Measurements from ENCODE around the gene PLOD1.

PLOD1 gene

GRCh38 chr1:11904978-11905377 lies 29.5 kb upstream of the PLOD1 start:
- TF ChIP-seq, protein P1, sequence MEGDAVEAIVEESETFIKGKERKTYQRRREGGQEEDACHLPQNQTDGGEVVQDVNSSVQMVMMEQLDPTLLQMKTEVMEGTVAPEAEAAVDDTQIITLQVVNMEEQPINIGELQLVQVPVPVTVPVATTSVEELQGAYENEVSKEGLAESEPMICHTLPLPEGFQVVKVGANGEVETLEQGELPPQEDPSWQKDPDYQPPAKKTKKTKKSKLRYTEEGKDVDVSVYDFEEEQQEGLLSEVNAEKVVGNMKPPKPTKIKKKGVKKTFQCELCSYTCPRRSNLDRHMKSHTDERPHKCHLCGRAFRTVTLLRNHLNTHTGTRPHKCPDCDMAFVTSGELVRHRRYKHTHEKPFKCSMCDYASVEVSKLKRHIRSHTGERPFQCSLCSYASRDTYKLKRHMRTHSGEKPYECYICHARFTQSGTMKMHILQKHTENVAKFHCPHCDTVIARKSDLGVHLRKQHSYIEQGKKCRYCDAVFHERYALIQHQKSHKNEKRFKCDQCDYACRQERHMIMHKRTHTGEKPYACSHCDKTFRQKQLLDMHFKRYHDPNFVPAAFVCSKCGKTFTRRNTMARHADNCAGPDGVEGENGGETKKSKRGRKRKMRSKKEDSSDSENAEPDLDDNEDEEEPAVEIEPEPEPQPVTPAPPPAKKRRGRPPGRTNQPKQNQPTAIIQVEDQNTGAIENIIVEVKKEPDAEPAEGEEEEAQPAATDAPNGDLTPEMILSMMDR (IDR thresholded peaks at IDR 0.05; ENCODE audit: insufficient read depth, low read length, poor library complexity, severe bottlenecking), result no peak
- no peak for TF ChIP-seq EZH2phosphoT487 (conservative IDR thresholded peaks at IDR 0.05; ENCODE audit: low read length)
- H3F3A ChIP-seq (ENCODE audit: insufficient read depth), result peaks cover 35% of the 10 kb centered on the region
- no peaks in the 10 kb centered on the region for H4K20me1 ChIP-seq (ENCODE audit: low read depth, low read length)
- H3K79me2 ChIP-seq (ENCODE audit: insufficient read depth, low read length), result no peaks in the 10 kb centered on the region
- no peak overlapping the region for H3K9ac ChIP-seq (ENCODE audit: low read length)
- no peak overlapping the region for H3K4me3 ChIP-seq (ENCODE audit: insufficient read depth, low read length, poor library complexity, severe bottlenecking)
- no peaks in the 10 kb centered on the region for H3K36me3 ChIP-seq (ENCODE audit: low read length)
- no peaks in the 10 kb centered on the region for H3K27me3 ChIP-seq (ENCODE audit: low read length)
- no peaks in the 10 kb centered on the region for H3K9me3 ChIP-seq (ENCODE audit: insufficient read depth, low read length)
- no peak overlapping the region for H3K27ac ChIP-seq (ENCODE audit: low read depth, low read length)
- H3K4me2 ChIP-seq (ENCODE audit: low read depth, low read length, poor library complexity, severe bottlenecking), result no peak overlapping the region
- H2AFZ ChIP-seq (ENCODE audit: low read depth, low read length, severe bottlenecking), result no peak overlapping the region
- no peaks in the 10 kb centered on the region for H3K9me2 ChIP-seq (replicated peaks; ENCODE audit: insufficient read depth, low read length)

DNA sequence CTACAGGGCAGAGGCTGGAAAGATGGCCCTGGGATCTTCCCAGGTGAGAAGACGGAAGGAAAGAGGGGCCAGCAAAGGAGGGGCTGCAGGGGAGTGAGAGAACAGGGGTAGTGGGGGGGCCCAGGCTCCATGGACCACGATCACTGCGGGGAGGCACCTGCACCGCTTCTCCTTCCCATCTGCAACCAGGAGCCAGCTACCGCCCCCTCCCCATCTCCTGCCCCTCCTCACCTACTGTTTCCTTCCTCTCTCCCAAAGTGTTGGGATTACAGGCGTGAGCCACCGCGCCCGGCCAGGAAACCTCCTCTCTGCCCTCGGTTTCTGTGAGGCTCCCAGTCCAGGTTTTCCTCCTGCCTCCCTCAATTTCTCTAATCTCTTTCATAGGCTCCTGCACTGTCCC lies 27.6 kb upstream of the PLOD1 start:
- Histone ChIP-seq H3K9me3 (ENCODE audit: insufficient read depth, low read length) (no peaks in the 10 kb centered on the region), H4K20me1 (ENCODE audit: low read depth, low read length) (no peaks in the 10 kb centered on the region), H3K27ac (ENCODE audit: low read depth, low read length) (no peak overlapping the region), H3F3A (ENCODE audit: insufficient read depth) (peaks cover 29% of the 10 kb centered on the region), H2AFZ (ENCODE audit: low read depth, low read length, severe bottlenecking) (no peak overlapping the region), H3K4me2 (ENCODE audit: low read depth, low read length, poor library complexity, severe bottlenecking) (no peak overlapping the region), H3K27me3 (ENCODE audit: low read length) (no peaks in the 10 kb centered on the region), H3K4me3 (ENCODE audit: insufficient read depth, low read length, poor library complexity, severe bottlenecking) (no peak overlapping the region), H3K79me2 (ENCODE audit: insufficient read depth, low read length) (no peaks in the 10 kb centered on the region), H3K9me2 (replicated peaks; ENCODE audit: insufficient read depth, low read length) (no peaks in the 10 kb centered on the region), H3K9ac (ENCODE audit: low read length) (0 out of 2 replicates have a peak overlapping the region, but pooled peaks have one; percentile 2), H3K36me3 (ENCODE audit: low read length) (no peaks in the 10 kb centered on the region)
- TF ChIP-seq EZH2phosphoT487 (conservative IDR thresholded peaks at IDR 0.05; ENCODE audit: low read length), result no peak
- TF ChIP-seq, protein P1 (IDR thresholded peaks at IDR 0.05; ENCODE audit: insufficient read depth, low read length, poor library complexity, severe bottlenecking), result no peak

DNA sequence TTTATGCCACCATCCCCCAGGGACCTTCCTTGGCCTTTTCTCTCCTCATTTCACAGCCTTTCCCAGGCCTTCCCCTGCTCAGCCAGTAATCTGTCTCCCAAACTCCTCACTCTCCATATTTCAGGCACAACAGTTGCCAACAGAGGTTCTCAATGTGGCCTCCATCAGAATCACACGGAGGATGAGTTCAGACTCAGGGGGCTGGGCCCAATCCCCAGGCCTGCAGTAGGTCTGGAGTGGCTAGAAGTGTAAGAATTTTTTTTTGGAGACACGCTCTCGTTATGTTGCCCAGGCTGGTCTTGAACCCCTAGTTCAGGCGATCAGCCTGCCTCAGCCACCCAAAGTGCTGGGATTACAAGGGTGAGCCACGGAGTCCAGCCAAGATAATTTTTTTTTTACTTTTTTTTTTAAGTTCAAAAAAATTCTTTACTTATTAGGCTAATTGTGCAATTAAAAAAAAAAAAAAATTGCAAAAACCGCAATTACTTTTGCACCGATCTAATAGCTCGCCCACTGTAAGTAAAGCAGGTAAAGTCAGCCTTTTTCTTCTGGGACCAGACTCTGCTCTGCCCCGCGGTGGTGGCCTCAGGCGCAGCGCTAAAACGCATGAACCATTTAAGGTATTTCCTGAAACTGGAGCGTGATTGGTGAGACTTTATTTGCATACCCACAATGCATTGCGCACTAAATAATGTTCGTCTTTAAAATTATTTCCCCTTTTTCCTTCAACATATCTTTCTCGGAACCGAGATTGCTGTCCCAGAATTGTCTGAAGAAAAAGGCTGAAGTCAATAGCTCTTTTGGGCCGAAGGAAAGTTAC lies 27.0 kb upstream of the PLOD1 start:
- H3K9me2 ChIP-seq (replicated peaks; ENCODE audit: insufficient read depth, low read length), result no peaks in the 10 kb centered on the region
- no peak overlapping the region for H2AFZ ChIP-seq (ENCODE audit: low read depth, low read length, severe bottlenecking)
- H3F3A ChIP-seq (ENCODE audit: insufficient read depth), result peaks cover 29% of the 10 kb centered on the region
- peak overlapping the region; percentile 97 for H3K27ac ChIP-seq (ENCODE audit: low read depth, low read length)
- H4K20me1 ChIP-seq (ENCODE audit: low read depth, low read length), result no peaks in the 10 kb centered on the region
- H3K9me3 ChIP-seq (ENCODE audit: insufficient read depth, low read length), result no peaks in the 10 kb centered on the region
- H3K9ac ChIP-seq (ENCODE audit: low read length), result peak overlapping the region; percentile 79
- H3K4me3 ChIP-seq (ENCODE audit: insufficient read depth, low read length, poor library complexity, severe bottlenecking), result no peak overlapping the region
- TF ChIP-seq EZH2phosphoT487 (conservative IDR thresholded peaks at IDR 0.05; ENCODE audit: low read length), result no peak
- TF ChIP-seq, protein P1 (IDR thresholded peaks at IDR 0.05; ENCODE audit: insufficient read depth, low read length, poor library complexity, severe bottlenecking), result peak; percentile 72
- no peaks in the 10 kb centered on the region for H3K36me3 ChIP-seq (ENCODE audit: low read length)
- no peaks in the 10 kb centered on the region for H3K27me3 ChIP-seq (ENCODE audit: low read length)
- H3K79me2 ChIP-seq (ENCODE audit: insufficient read depth, low read length), result no peaks in the 10 kb centered on the region
- peak overlapping the region; percentile 84 for H3K4me2 ChIP-seq (ENCODE audit: low read depth, low read length, poor library complexity, severe bottlenecking)
